Measurements from ENCODE around the gene NAALADL2.

The NAALADL2 gene

GRCh38 chr3:174973465-174973864 is 114.3 kb downstream of the NAALADL2 start:
- no peak for DNase-seq (ENCODE audit: low read depth)

DNA sequence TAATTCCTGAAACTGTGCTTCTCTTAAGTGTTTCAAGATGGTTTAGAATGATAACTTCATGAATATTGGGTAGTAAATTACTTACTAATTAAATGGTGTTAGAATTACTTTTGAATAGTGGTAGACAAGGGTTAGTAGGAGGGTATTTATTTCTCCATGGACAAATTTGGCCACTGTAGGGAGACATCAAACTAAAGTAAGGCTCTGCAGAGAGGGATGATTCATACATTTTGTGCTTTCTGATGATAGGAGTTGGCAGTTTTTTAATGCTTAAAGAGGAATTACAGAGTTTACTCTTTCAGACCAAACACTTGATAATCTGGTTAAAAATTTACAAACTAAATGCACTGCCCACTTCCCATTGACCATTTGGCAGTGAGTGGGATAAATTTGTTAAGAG is 127.6 kb downstream of the NAALADL2 start:
- no peak for DNase-seq (ENCODE audit: low read depth)

DNA sequence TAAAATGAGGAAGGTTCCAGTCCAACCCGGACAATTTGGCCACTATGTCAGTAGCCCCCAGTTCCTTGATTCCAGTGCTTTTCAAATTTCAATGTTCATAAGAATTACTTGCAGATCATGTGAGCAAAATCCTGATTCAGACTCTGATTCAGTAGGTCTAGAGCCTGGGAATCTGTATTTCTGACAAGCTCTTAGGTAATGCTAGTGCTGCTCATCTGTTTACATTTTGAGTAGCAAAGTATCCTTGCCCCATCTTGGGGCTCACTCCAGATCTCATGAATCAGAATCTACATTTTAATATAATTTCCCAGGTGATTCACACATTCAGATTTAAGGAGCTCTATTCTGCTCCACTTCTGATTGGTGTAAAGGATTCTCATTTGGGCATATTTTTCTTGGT is 142.0 kb downstream of the NAALADL2 start:
- no peak for DNase-seq (ENCODE audit: low read depth)

- DNase-seq (ENCODE audit: low read depth), result peak; percentile 90
Observed at GRCh38 chr3:175002732-175003143, 143.6 kb downstream of the NAALADL2 start.

DNA sequence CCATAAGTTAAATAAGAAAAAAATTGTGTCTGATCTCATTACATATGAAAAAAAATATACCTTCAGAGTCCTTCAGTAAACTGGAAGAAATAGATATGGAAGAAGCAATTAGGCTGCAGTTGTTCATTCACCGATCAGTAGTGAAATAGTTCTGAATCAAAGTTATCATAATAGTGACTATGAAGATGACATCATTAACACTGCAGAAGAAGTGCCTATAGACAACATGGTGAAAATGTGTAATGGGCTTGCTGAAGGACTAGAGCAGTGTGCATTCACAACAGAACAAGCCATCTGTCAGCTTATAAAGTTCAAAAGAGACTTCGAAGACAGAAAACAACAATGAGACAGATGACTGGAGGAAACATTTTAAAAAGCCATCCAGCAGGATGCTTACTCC is 144.5 kb downstream of the NAALADL2 start:
- no peak for DNase-seq (ENCODE audit: low read depth)

GRCh38 chr3:175005193-175005592 is 146.1 kb downstream of the NAALADL2 start:
- no peak for DNase-seq (ENCODE audit: low read depth)

DNA sequence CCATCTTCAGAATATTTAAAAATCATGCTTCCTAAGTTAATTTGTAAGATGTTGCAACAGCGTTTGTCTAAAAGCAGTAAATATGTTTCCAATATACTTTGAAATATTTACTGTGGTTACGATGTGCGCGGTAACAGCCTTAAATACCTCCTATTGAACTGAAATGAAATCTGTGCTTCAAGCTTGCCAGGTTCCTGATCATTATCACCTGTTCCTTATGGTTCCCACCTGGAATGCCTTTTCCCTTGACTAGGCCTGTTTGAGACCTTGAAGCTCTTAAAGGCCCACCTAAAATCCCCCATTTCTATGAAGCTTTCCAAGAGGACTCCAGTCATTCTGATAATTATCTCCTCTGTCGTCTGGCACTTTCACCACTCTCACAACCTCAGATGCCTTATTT is 146.7 kb downstream of the NAALADL2 start:
- no peak for DNase-seq (ENCODE audit: low read depth)

DNA sequence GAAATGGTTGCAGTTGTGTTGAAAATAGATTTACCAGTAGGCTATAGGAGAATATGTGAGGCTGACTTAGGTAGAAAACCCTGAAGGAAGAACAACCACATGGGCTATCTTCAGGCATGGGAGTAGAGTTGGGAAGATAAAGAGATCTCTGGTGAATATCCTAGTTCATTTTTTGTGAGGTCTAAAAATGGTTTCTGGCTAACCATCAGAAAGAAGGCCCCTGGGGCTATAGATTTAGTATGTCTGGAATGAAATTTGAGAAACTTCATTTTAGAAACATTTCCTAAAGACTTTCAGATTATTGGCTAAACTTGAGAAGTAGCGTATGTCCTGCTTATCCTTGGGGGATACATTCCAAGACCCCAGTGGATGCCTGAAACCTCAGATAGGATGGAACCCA is 148.2 kb downstream of the NAALADL2 start:
- DNase-seq (ENCODE audit: low read depth), result no peak

DNA sequence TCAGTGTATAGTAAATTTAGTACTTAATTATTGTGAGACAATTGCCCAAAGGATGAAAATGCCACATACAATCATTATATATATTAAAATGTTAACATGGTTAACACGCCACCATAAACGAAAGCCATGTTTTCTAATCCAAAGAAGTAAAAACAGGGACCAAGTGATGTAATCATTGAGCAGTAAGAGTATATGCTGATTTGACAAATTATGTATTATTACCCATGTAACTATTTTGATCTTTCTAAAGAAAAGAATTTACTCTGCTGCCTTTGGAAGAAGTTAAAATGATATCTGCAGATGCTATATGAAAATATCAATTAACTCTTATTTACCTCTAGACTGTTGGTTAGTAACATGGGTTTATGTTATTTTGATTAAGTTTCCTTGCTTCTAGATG is 150.2 kb downstream of the NAALADL2 start:
- DNase-seq (ENCODE audit: low read depth), result no peak

- DNase-seq (ENCODE audit: low read depth), result no peak
Observed at GRCh38 chr3:175015056-175015635, 156.0 kb downstream of the NAALADL2 start.

GRCh38 chr3:175018946-175019727 is 160.0 kb downstream of the NAALADL2 start:
- no peak for DNase-seq (ENCODE audit: low read depth)

GRCh38 chr3:175020101-175020500 is 161.0 kb downstream of the NAALADL2 start:
- no peak for DNase-seq (ENCODE audit: low read depth)

- no peak for DNase-seq (ENCODE audit: low read depth)
Observed at GRCh38 chr3:175029828-175030227, 170.7 kb downstream of the NAALADL2 start.

DNA sequence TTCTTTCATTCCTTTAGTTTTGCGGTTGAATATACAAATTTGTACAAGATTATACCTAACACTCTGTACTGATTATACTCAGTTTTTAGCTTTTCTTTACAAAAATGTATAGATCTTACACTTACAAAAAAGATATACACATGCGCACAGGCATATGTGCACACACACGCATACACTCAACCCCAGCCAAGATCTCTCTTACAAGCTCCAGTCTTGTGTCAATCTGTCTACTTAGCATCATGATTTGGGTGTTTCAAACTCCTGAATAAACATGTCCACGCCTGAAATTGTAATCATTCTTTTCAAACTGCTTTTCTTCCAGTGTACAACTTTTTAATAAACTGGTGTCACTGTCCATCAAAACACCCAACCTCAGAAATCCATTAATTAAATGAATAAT is 180.7 kb downstream of the NAALADL2 start:
- DNase-seq (ENCODE audit: low read depth), result no peak

- no peak for DNase-seq (ENCODE audit: low read depth)
Observed at GRCh38 chr3:175041369-175041768, 182.2 kb downstream of the NAALADL2 start.

DNA sequence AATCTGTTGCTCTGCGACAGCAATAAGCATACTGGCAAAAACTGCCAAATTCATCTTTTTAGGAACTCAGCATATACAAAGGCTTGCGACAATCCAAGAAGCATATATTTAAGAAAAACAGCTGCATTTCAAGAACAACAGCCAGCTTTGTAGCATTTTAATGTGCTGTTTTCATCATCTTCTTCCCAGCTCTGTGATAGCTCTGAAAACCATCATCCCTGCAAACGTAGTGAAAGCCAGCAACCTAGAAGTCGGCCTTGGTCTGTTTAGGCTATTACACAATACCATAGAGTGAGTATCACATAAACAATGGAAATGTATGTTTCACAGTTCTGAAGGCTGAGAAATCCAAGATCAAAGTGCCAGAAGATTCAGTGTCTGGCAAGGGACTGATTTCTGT is 187.5 kb downstream of the NAALADL2 start:
- no peak for DNase-seq (ENCODE audit: low read depth)

DNA sequence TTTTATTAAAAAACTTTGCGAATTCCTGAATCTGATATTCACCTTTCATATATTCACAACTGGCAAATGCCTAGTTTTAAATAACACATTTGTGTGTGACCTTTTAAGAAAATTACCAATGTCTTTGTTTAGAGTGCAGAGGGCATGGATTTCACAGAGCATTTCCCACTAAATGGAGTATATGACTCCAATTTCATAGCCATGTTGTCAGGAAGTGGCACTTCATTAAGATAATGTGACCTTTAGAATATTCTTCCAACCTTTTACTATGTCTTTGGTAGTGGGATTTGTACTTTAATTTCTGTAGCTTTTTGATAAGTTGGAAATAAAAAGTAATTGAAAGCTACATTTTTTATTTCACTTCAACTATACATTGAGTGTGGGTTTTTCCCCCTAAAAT is 188.7 kb downstream of the NAALADL2 start:
- DNase-seq (ENCODE audit: low read depth), result no peak

- DNase-seq (ENCODE audit: low read depth), result no peak
Observed at GRCh38 chr3:175057401-175057800, 198.3 kb downstream of the NAALADL2 start.

- no peak for DNase-seq (ENCODE audit: low read depth)
Observed at GRCh38 chr3:175059788-175060187, 200.7 kb downstream of the NAALADL2 start.

DNA sequence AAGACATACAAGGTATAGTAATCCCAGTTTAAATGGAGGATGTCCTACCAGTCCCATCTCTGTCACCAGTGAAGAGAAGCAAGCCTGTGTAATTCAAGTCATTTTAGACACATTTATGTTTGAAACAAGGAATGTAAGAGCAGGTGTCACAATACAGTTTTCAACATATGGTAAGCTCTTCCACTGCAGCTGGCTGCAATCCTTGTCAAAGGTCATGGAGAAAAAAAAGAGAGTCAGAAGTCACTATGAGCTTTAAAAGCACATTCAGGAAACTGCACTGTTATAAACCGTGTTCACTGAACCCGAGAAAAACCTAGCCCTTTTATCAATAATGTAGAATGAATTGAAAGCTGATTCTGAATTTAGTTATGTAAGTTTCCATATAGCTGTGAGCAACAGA is 206.4 kb downstream of the NAALADL2 start:
- DNase-seq (ENCODE audit: low read depth), result no peak

GRCh38 chr3:175066617-175067415 is 207.7 kb downstream of the NAALADL2 start:
- DNase-seq (ENCODE audit: low read depth), result no peak

- no peak for DNase-seq (ENCODE audit: low read depth)
Observed at GRCh38 chr3:175068587-175068986, 209.5 kb downstream of the NAALADL2 start.

DNA sequence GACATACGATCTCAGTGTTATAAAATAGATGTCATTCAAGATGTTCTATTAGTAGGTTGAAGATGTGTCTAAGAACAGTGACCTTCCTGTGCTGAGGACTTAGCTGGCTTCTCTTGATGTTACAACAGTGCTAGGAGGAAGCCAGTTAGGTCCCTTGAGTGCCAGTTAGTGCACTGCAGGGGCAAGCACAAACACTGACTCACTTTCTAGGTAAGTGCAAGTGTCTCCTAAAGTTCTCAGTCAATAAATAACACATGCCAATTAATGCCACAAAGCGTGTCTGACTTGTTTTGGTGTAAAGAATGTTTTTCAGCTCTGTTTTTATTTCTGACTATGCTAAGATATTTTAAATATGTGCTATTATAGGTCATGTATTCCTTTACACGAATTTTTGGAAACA is 211.8 kb downstream of the NAALADL2 start:
- no peak for DNase-seq (ENCODE audit: low read depth)

Data from HS-5 (cell line).